GM20000 (cell line): ENCODE measurements around the gene KCTD7.

Experiments used
- DNase-seq: peaks from one replicate; pipeline ENCODE4 v3.0.0; 2012; ENCODE audit warnings: low spot score
- TF ChIP-seq, protein P1 (sequence below): IDR thresholded peaks from 2 replicates; pipeline ENCODE4 v1.5.1; 2012; ENCODE audit warnings: mild to moderate bottlenecking, control low read depth; ENCODE audit errors: extremely low read depth, missing control alignments

KCTD7 gene

GRCh38 chr7:66657798-66658197 lies 29.1 kb downstream of the KCTD7 start:
- TF ChIP-seq, protein P1, sequence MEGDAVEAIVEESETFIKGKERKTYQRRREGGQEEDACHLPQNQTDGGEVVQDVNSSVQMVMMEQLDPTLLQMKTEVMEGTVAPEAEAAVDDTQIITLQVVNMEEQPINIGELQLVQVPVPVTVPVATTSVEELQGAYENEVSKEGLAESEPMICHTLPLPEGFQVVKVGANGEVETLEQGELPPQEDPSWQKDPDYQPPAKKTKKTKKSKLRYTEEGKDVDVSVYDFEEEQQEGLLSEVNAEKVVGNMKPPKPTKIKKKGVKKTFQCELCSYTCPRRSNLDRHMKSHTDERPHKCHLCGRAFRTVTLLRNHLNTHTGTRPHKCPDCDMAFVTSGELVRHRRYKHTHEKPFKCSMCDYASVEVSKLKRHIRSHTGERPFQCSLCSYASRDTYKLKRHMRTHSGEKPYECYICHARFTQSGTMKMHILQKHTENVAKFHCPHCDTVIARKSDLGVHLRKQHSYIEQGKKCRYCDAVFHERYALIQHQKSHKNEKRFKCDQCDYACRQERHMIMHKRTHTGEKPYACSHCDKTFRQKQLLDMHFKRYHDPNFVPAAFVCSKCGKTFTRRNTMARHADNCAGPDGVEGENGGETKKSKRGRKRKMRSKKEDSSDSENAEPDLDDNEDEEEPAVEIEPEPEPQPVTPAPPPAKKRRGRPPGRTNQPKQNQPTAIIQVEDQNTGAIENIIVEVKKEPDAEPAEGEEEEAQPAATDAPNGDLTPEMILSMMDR = no peak
- DNase-seq = no peak

DNA sequence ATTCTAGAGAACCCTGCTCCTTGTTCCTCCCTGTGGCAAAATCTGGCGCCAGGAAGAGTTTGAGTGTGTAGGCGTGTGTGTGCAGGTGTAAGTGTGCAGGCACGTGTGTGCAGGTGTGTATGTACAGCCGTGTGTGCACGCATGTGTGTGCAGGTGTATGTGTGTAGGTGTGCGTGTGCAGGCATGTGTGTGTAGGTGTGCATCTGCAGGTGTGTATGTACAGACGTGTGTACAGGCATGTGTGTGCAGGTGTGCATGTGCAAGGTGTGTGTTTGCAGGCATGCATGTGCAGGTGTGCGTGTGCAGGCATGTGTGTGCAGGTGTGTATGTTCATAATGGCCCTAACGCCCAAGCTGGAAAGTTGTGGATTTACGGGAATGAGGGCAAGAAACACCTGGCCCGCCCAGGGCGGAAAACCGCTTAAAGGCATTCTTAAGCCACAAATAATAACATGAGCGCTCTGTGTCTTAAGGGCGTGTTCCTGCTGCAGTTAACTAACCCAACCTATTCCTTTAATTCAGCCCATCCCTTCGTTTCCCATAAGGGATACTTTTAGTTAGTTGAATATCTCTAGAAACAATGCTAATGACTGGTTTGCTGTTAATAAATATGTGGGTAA lies 34.1 kb downstream of the KCTD7 start:
- no peak for DNase-seq
- TF ChIP-seq, protein P1 = no peak

- no peak for DNase-seq
- TF ChIP-seq, protein P1 = no peak
Measured at GRCh38 chr7:66664590-66665293, 36.1 kb downstream of the KCTD7 start.

GRCh38 chr7:66666313-66666952 lies 37.8 kb downstream of the KCTD7 start:
- DNase-seq = no peak
- TF ChIP-seq, protein P1 = no peak

DNA sequence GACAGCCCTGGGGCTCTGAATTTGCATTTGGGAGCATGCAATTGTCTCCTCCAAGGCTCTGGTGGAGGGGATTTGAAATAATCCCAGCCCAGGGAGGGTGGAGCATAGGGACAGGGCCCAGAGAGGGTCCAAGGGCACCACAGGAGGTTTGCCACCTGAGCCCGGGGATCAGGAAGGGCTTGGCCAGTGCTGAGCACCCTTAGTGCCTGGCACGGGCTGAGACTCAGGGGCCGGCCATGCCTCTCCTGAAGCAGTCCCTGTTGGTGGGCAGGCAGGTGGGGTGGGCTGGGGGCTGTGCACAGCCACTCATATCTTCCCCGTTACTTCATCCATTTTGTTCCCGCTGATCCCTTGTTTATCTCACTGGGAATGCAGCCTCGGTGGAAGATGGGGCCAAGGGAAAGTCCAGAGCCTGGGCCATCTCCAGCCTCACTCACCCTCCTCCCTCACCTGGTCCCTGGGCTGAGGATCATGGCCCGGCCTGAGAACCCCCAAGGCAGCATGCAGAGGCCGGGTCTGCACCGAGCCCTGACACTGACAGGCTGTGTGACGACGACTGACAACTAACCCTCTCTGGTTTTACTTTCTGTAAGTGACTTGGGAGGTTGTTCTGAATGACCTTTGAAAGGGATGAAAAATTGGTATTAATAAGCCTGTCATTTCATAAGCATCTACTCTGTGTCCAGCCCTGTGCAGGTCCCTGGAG lies 38.5 kb downstream of the KCTD7 start:
- TF ChIP-seq, protein P1 = no peak
- no peak for DNase-seq

DNA sequence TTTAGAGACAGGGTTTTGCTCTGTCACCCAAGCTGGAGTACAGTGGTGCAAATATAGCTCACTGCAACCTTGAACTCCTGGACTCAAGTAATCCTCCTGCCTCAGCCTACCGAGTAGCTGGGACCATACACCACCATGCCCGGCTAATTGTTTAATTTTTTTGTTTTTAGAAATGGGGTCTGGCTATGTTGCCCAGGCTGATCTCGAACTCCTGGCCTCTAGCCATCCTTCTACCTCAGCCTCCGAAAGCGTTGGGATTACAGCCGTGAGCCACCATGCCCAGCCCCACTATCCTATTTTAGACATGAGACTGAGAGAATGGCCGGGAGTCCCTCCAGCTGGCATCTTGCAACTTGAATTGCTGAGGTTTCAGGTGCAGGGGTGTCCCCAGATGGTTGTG lies 39.4 kb downstream of the KCTD7 start:
- DNase-seq = no peak
- TF ChIP-seq, protein P1 = no peak

GRCh38 chr7:66668677-66669076 lies 40.0 kb downstream of the KCTD7 start:
- no peak for DNase-seq
- TF ChIP-seq, protein P1 = no peak
